ENCODE data around the gene TFAP2A. TPM values are rescaled to one million over a fixed set of nuclear protein-coding genes. Genes with fewer than 3 reads are reported as not detected.
A peak's percentile ranks its signal among the peaks of the same experiment; 100 is the strongest.

Gene TFAP2A
- total RNA-seq, 1 experiment from 2014 or later = 24.6 TPM

- DNase-seq (ENCODE audit: low read depth, low spot score) = no peak
- in situ Hi-C loops (cut with HindIII; ENCODE audit: low pct_unique_long_range_greater_than_20kb, low sequenced_read_pairs) = no loop called here
These were observed 8.3 kb downstream of the TFAP2A start for GRCh38 chr6:10406556-10406955.

GRCh38 chr6:10405513-10405900 is 9.4 kb downstream of the TFAP2A start:
- peak; percentile 32 for DNase-seq (ENCODE audit: low read depth, low spot score)
- in situ Hi-C loops (cut with HindIII; ENCODE audit: low pct_unique_long_range_greater_than_20kb, low sequenced_read_pairs) = no loop called here

- peak; percentile 52 for DNase-seq (ENCODE audit: low read depth, low spot score)
- in situ Hi-C loops (cut with HindIII; ENCODE audit: low pct_unique_long_range_greater_than_20kb, low sequenced_read_pairs) = no loop called here
These were observed 9.9 kb downstream of the TFAP2A start for GRCh38 chr6:10404799-10405512.

GRCh38 chr6:10404107-10404798 is 10.6 kb downstream of the TFAP2A start:
- DNase-seq (ENCODE audit: low read depth, low spot score) = peak; percentile 98
- in situ Hi-C loops (cut with HindIII; ENCODE audit: low pct_unique_long_range_greater_than_20kb, low sequenced_read_pairs) = no loop called here

- DNase-seq (ENCODE audit: low read depth, low spot score) = peak; percentile 68
- in situ Hi-C loops (cut with HindIII; ENCODE audit: low pct_unique_long_range_greater_than_20kb, low sequenced_read_pairs) = no loop called here
These were observed 11.3 kb downstream of the TFAP2A start for GRCh38 chr6:10403385-10404106.

GRCh38 chr6:10402648-10403311 is 12.1 kb downstream of the TFAP2A start:
- in situ Hi-C loops (cut with HindIII; ENCODE audit: low pct_unique_long_range_greater_than_20kb, low sequenced_read_pairs) = no loop called here
- DNase-seq (ENCODE audit: low read depth, low spot score) = peak; percentile 23

- in situ Hi-C loops (cut with HindIII; ENCODE audit: low pct_unique_long_range_greater_than_20kb, low sequenced_read_pairs) = no loop called here
- DNase-seq (ENCODE audit: low read depth, low spot score) = peak; percentile 9
These were observed 13.1 kb downstream of the TFAP2A start for GRCh38 chr6:10401632-10402223.

- DNase-seq (ENCODE audit: low read depth, low spot score) = peak; percentile 39
- in situ Hi-C loops (cut with HindIII; ENCODE audit: low pct_unique_long_range_greater_than_20kb, low sequenced_read_pairs) = no loop called here
These were observed 13.8 kb downstream of the TFAP2A start for GRCh38 chr6:10401004-10401536.

GRCh38 chr6:10400330-10400729 is 14.5 kb downstream of the TFAP2A start:
- in situ Hi-C loops (cut with HindIII; ENCODE audit: low pct_unique_long_range_greater_than_20kb, low sequenced_read_pairs) = no loop called here
- DNase-seq (ENCODE audit: low read depth, low spot score) = peak; percentile 12

- peak; percentile 26 for DNase-seq (ENCODE audit: low read depth, low spot score)
- in situ Hi-C loops (cut with HindIII; ENCODE audit: low pct_unique_long_range_greater_than_20kb, low sequenced_read_pairs) = no loop called here
These were observed 15.4 kb downstream of the TFAP2A start for GRCh38 chr6:10399451-10399850.

GRCh38 chr6:10398446-10399218 is 16.2 kb downstream of the TFAP2A start:
- in situ Hi-C loops (cut with HindIII; ENCODE audit: low pct_unique_long_range_greater_than_20kb, low sequenced_read_pairs) = no loop called here
- peak; percentile 44 for DNase-seq (ENCODE audit: low read depth, low spot score)

- in situ Hi-C loops (cut with HindIII; ENCODE audit: low pct_unique_long_range_greater_than_20kb, low sequenced_read_pairs) = no loop called here
- peak; percentile 43 for DNase-seq (ENCODE audit: low read depth, low spot score)
These were observed 17.0 kb downstream of the TFAP2A start for GRCh38 chr6:10397756-10398445.

GRCh38 chr6:10396785-10397184 is 18.1 kb downstream of the TFAP2A start:
- DNase-seq (ENCODE audit: low read depth, low spot score) = peak; percentile 38

GRCh38 chr6:10395704-10396546 is 18.9 kb downstream of the TFAP2A start:
- in situ Hi-C loops (cut with HindIII; ENCODE audit: low pct_unique_long_range_greater_than_20kb, low sequenced_read_pairs) = no loop called here

More at GRCh38 chr6:10396785-10397184, 18.1 kb downstream of the TFAP2A start:
- in situ Hi-C loops (cut with HindIII; ENCODE audit: low pct_unique_long_range_greater_than_20kb, low sequenced_read_pairs) = no loop called here

GRCh38 chr6:10395171-10395703 is 19.6 kb downstream of the TFAP2A start:
- DNase-seq (ENCODE audit: low read depth, low spot score) = peak; percentile 86
- in situ Hi-C loops (cut with HindIII; ENCODE audit: low pct_unique_long_range_greater_than_20kb, low sequenced_read_pairs) = no loop called here

More at GRCh38 chr6:10395704-10396546, 18.9 kb downstream of the TFAP2A start:
- peak; percentile 89 for DNase-seq (ENCODE audit: low read depth, low spot score)
